ENCODE data around the gene BTBD17. TPM values are rescaled to one million over a fixed set of nuclear protein-coding genes. Genes with fewer than 3 reads are reported as not detected.

Gene BTBD17, protein sequence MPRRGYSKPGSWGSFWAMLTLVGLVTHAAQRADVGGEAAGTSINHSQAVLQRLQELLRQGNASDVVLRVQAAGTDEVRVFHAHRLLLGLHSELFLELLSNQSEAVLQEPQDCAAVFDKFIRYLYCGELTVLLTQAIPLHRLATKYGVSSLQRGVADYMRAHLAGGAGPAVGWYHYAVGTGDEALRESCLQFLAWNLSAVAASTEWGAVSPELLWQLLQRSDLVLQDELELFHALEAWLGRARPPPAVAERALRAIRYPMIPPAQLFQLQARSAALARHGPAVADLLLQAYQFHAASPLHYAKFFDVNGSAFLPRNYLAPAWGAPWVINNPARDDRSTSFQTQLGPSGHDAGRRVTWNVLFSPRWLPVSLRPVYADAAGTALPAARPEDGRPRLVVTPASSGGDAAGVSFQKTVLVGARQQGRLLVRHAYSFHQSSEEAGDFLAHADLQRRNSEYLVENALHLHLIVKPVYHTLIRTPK
- 0.12 TPM for total RNA-seq

DNA sequence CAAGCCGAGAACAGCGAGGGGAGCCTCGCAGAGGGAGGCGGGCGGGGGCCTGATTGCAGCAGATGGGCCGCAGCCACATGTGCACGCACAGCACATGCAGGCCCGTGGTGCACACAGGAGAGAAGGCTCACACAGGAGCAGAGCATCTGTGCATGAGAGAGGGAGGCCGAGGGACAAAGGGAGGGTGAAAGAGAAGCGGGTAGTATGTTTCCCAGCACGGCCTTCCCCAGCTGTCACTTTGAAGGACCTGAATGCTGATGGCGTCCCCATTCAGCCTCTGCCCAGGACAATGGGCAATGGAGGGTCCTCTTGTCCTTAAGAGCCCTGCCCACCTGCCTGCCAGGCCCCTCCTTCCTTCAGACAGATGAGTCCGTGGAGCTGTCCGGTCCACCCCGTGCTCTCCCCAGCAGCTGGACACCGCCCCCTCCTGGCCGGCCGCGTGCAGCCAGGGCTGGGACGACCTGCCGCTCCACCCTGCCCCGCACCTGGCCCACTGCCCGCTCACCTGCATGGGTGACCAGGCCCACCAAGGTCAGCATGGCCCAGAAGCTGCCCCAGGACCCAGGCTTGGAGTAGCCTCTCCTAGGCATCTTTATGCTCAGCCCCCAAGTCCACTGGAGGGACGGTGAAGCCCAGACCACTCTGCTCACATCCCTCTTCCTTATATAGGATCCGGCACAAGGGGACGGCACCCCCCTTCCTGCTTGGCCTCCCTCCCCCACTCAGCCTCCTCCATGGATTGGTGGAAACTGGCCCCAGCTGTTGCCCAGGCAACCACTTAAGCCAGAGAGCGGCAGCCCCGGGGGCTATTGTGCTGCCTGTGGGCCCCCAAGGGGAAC lies at the start of gene BTBD17:
Gene BTBD17 (minus strand): TSS at position 639 of the 839 bp plus-strand sequence. CDS start 49 bp downstream, at position 590.

GRCh38 chr17:74367206-74367605 lies 5.5 kb upstream of the BTBD17 start, which contains the start of gene GPR142:
TSS of gene GPR142 (plus strand) at chr17:74367506. CDS start at chr17:74369541, 2,035 bp downstream.

GRCh38 chr17:74325743-74326379 lies 35.8 kb downstream of the BTBD17 start, which contains the start of gene KIF19:
TSS of gene KIF19 (plus strand) at chr17:74326226. CDS start at chr17:74326350, 124 bp downstream.

Other genes with a start within 250 kb of the BTBD17 start
- 1,516 TPM for gene RPL38, start 158.2 kb downstream of the BTBD17 start, total RNA-seq
- gene TTYH2, start 148.3 kb downstream of the BTBD17 start, total RNA-seq = 35.6 TPM
- gene DNAI2, start 87.6 kb downstream of the BTBD17 start, total RNA-seq = not detected
- gene KIF19, start 35.6 kb downstream of the BTBD17 start, total RNA-seq = 0.23 TPM
- gene GPR142, start 5.6 kb upstream of the BTBD17 start, total RNA-seq = 0.29 TPM
- gene GPRC5C, start 70.2 kb upstream of the BTBD17 start, total RNA-seq = 231 TPM
- 5.0 TPM for gene CD300A, start 104.8 kb upstream of the BTBD17 start, total RNA-seq
- gene CD300LB, start 169.6 kb upstream of the BTBD17 start, total RNA-seq = 0.82 TPM
- 1.2 TPM for gene CD300C, start 184.2 kb upstream of the BTBD17 start, total RNA-seq
- not detected for gene CD300H, start 205.6 kb upstream of the BTBD17 start, total RNA-seq
- not detected for gene CD300LD, start 230.4 kb upstream of the BTBD17 start, total RNA-seq